HG03064 (cell line): ENCODE data around the gene TAMALIN.
"Not testable (repeated sequence)": the region's sequence is repeated elsewhere in the genome, so short reads cannot be mapped to it uniquely, and the experiment has no call there.

Experiments
- ATAC-seq: cut with Tn5 transposase; IDR thresholded peaks from one replicate; pipeline ENCODE4 v1.9.1; 2021; ENCODE audit warnings: low read depth; ENCODE audit not compliant: unreplicated experiment

The TAMALIN gene

GRCh38 chr12:52006726-52007157, at the start of gene TAMALIN:
TAMALIN (plus strand) TSS chr12:52006946; CDS start chr12:52007020, 74 bp downstream.
- ATAC-seq = no peak

GRCh38 chr12:51958542-51958941, 48.2 kb upstream of the TAMALIN start:
- ATAC-seq = no peak

GRCh38 chr12:51959211-51959610, 47.5 kb upstream of the TAMALIN start:
- no peak for ATAC-seq

GRCh38 chr12:51959921-51960320, 46.8 kb upstream of the TAMALIN start:
- ATAC-seq = no peak

GRCh38 chr12:51960488-51960887, 46.3 kb upstream of the TAMALIN start:
- ATAC-seq = no peak

GRCh38 chr12:51960890-51961289, 45.9 kb upstream of the TAMALIN start:
- no peak for ATAC-seq

- no peak for ATAC-seq
These were observed 44.9 kb upstream of the TAMALIN start for GRCh38 chr12:51961834-51962233.

GRCh38 chr12:51962737-51963136, 44.0 kb upstream of the TAMALIN start:
- ATAC-seq = no peak

- no peak for ATAC-seq
These were observed 43.3 kb upstream of the TAMALIN start for GRCh38 chr12:51963477-51963876.

- ATAC-seq = no peak
These were observed 37.1 kb upstream of the TAMALIN start for GRCh38 chr12:51969643-51970042.

GRCh38 chr12:51970904-51971646, 35.7 kb upstream of the TAMALIN start:
- ATAC-seq = peak; percentile 78

GRCh38 chr12:51971679-51972421, 34.9 kb upstream of the TAMALIN start:
- no peak for ATAC-seq

GRCh38 chr12:51972422-51972812, 34.3 kb upstream of the TAMALIN start:
- no peak for ATAC-seq

GRCh38 chr12:51972849-51973273, 33.9 kb upstream of the TAMALIN start:
- no peak for ATAC-seq

- no peak for ATAC-seq
These were observed 33.2 kb upstream of the TAMALIN start for GRCh38 chr12:51973560-51973959.

- no peak for ATAC-seq
These were observed 32.1 kb upstream of the TAMALIN start for GRCh38 chr12:51974646-51975045.

GRCh38 chr12:51975196-51975595, 31.6 kb upstream of the TAMALIN start:
- ATAC-seq = no peak

- no peak for ATAC-seq
These were observed 30.2 kb upstream of the TAMALIN start for GRCh38 chr12:51976376-51977160.

- no peak for ATAC-seq
These were observed 29.4 kb upstream of the TAMALIN start for GRCh38 chr12:51977320-51977753.

- not testable (repeated sequence) for ATAC-seq
These were observed 27.4 kb upstream of the TAMALIN start for GRCh38 chr12:51979306-51979705.
